Measurements from ENCODE around the gene GALE. TPM values are rescaled to one million over a fixed set of nuclear protein-coding genes. Genes with fewer than 3 reads are reported as not detected.
"Not testable (repeated sequence)": the region's sequence is repeated elsewhere in the genome, so short reads cannot be mapped to it uniquely, and the experiment has no call there.

The GALE gene
- polyA plus RNA-seq, 2 of the 4 experiments (the other 2 are of a cell fraction), result 38.9 to 46.9 TPM

DNA sequence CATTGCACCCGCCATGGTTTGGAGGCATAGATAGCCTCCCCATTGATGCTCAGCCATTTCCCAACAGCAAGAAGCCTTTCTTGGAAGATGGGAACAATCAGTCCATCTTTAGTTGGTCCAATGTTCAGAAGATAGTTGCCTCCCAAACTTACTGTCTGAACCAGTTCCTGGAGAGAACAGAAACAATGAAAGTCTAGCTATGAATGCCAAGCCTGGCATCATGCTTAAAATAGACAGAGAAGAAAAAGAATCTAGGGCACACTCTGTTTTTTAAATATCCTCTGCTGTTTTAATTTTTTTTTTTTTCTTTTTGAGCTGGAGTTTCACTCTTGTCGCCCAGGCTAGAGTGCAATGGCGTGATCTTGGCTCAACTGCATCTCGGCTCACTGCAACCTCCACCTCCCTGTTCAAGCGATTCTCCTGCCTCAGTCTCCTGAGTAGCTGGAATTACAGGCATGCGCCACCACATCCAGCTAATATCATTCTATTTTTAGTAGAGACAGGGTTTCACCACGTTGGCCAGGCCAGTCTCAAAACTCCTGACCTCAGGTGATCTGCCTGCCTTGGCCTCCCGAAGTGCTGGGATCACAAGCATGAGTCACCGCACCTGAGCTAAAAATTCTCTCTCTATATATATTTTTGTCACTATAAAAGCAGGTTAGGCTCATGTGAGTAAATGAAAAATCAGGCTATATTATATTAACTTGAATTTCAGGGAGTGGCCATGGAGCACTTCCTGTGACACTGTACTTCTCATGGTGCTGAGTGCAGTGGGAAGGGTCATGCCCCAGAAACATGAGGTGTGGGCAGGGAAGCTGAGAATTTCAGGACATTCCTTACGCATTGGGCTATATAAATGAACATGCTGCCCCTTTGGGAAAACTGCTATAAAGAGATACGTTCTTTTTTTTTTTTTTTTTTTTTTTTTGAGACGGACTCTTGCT lies 48.4 kb upstream of the GALE start:
- CTCF ChIA-PET, result interaction anchor here (1.1 to 1.9 kb wide), 2 partner anchors 39 to 100 kb away, joined by 3 to 5 read pairs; no protein-coding TSS in a partner anchor
- Histone ChIP-seq H3K4me2 (no peak overlapping the region), H3K4me1 (no peaks in the 10 kb centered on the region), H3K4me3 (no peak overlapping the region), H3K27ac (no peak overlapping the region), H3K9me3 (0 out of 3 replicates have a peak, but pooled peaks cover 4% of the 10 kb centered on the region)
- WGBS (ENCODE audit: missing lambda C conversion rate), result 85% methylated on average over 12 of the region's 12 CpGs
- no peak for TF ChIP-seq RFX5 (IDR thresholded peaks at IDR 0.05)
- TF ChIP-seq, protein P1, sequence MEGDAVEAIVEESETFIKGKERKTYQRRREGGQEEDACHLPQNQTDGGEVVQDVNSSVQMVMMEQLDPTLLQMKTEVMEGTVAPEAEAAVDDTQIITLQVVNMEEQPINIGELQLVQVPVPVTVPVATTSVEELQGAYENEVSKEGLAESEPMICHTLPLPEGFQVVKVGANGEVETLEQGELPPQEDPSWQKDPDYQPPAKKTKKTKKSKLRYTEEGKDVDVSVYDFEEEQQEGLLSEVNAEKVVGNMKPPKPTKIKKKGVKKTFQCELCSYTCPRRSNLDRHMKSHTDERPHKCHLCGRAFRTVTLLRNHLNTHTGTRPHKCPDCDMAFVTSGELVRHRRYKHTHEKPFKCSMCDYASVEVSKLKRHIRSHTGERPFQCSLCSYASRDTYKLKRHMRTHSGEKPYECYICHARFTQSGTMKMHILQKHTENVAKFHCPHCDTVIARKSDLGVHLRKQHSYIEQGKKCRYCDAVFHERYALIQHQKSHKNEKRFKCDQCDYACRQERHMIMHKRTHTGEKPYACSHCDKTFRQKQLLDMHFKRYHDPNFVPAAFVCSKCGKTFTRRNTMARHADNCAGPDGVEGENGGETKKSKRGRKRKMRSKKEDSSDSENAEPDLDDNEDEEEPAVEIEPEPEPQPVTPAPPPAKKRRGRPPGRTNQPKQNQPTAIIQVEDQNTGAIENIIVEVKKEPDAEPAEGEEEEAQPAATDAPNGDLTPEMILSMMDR (IDR thresholded peaks at IDR 0.05), result no peak
- no peak for TF ChIP-seq ZC3H11A (IDR thresholded peaks at IDR 0.05)
- TF ChIP-seq, protein P2, sequence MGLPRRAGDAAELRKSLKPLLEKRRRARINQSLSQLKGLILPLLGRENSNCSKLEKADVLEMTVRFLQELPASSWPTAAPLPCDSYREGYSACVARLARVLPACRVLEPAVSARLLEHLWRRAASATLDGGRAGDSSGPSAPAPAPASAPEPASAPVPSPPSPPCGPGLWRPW (IDR thresholded peaks at IDR 0.05), result no peak
- TF ChIP-seq HEYL (CRISPR knock-in tag; IDR thresholded peaks at IDR 0.05), result no peak
- no peak for ATAC-seq
- FAIRE-seq, result no peak
- DNase-seq (ENCODE audit: low read depth in 1 of 2, low spot score in 1 of 2), result no peak
- POLR2A ChIA-PET, result no interaction called here

DNA sequence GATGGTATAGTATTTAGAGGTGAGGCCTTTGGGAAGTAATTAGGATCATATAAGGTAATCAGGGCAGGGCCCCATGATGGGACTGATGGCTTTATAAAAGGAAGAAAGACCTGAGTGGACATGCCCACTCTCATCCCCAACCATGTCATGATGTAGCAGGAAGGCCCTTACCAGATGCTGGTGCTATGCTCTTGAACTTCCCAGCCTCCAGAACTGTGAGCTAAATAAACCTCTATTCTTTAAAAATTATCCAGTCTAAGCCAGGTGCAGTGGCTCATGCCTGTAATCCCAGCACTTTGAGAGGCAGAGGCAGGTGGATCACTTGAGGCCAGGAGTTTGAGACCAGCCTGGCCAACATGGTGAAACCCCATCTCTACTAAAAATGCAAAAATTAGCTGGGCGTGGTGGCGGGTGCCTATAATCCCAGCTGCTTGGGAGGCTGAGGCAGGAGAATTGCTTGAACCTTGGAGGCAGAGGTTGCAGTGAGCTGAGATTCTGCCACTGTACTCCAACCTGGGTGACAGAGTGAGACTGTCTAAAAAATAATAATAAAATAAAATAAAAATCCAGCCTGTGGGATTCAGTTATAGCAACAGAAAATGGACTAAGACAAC lies 47.0 kb upstream of the GALE start:
- H3K4me3 ChIP-seq; H3K4me2 ChIP-seq; CTCF ChIA-PET; H3K4me1 ChIP-seq; FAIRE-seq; ATAC-seq; H3K9me3 ChIP-seq; H3K27ac ChIP-seq; DNase-seq (ENCODE audit: low read depth in 1 of 2, low spot score in 1 of 2); POLR2A ChIA-PET: not testable (repeated sequence)
- 79% methylated on average over 2 of the region's 2 CpGs for WGBS (ENCODE audit: missing lambda C conversion rate)

DNA sequence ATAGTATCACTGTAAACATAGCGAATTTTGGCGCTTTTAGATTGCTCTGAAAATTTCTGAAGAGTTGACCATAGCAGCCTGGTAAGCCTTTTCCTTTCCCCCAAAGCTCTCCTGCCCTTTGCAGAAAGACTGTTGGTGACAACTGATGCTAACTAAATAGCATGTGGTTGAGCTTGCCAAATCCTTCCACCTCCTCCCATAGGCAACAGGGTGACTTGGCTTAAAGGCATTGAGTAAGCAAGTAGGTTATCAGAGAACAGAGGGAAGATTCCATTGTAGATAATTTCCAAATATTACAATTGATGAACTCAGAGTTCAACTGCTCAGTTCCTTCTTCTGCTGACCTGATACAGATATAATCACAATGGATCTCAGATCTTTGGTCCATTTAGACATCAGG lies 44.6 kb upstream of the GALE start:
- WGBS (ENCODE audit: missing lambda C conversion rate), result 94% methylated on average over 2 of the region's 2 CpGs
- no peak for ATAC-seq
- H3K9me3 ChIP-seq, result 0 out of 3 replicates have a peak, but pooled peaks cover 4% of the 10 kb centered on the region
- H3K4me2 ChIP-seq, result no peak overlapping the region
- H3K4me1 ChIP-seq, result no peaks in the 10 kb centered on the region
- H3K27ac ChIP-seq, result no peak overlapping the region
- ChIA-PET CTCF (no interaction called here), POLR2A (no interaction called here)
- no peak for TF ChIP-seq EHF (CRISPR knock-in tag; IDR thresholded peaks at IDR 0.05)
- no peak for TF ChIP-seq HOXB13 (CRISPR knock-in tag; IDR thresholded peaks at IDR 0.05; ENCODE audit: low read depth)
- no peak for TF ChIP-seq ZSCAN20 (CRISPR knock-in tag; IDR thresholded peaks at IDR 0.05)
- no peak for TF ChIP-seq POLR2A (IDR thresholded peaks at IDR 0.05; ENCODE audit: low read length)
- no peak for TF ChIP-seq TP53 (CRISPR knock-in tag; IDR thresholded peaks at IDR 0.05)
- TF ChIP-seq, protein P3, sequence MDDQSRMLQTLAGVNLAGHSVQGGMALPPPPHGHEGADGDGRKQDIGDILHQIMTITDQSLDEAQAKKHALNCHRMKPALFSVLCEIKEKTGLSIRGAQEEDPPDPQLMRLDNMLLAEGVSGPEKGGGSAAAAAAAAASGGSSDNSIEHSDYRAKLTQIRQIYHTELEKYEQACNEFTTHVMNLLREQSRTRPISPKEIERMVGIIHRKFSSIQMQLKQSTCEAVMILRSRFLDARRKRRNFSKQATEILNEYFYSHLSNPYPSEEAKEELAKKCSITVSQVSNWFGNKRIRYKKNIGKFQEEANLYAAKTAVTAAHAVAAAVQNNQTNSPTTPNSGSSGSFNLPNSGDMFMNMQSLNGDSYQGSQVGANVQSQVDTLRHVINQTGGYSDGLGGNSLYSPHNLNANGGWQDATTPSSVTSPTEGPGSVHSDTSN (IDR thresholded peaks at IDR 0.05), result no peak
- no peak for TF ChIP-seq KDM1A (IDR thresholded peaks at IDR 0.05; ENCODE audit: low read depth)
- no peak for TF ChIP-seq RCOR1 (IDR thresholded peaks at IDR 0.05; ENCODE audit: low read depth, low read length)
- TF ChIP-seq, protein P2 (IDR thresholded peaks at IDR 0.05), result no peak
- no peak for FAIRE-seq
- no peak for DNase-seq (ENCODE audit: low read depth in 1 of 2, low spot score in 1 of 2)
- no peak overlapping the region for H3K4me3 ChIP-seq

DNA sequence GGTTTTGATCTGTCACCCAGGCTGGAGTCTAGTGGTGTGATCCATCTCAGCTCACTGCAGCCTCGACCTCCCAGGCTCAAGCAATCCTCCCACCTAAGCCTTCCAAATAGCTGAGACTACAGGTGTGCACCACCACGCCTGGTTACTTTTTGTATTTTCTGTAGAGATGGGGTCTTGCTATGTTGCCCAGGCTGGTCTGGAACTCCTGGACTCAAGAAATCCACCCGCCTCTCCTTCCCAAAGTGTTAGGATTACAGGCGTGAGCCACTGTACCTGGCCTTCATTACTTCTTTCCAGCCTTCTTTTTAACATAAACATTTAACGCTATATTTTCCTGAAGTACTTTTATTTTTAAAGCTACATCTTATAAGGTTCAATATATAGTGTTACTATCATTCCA lies 43.1 kb upstream of the GALE start:
- ATAC-seq (no peak), FAIRE-seq (no peak), DNase-seq (ENCODE audit: low read depth in 1 of 2, low spot score in 1 of 2) (no peak)
- Histone ChIP-seq H3K27ac (no peak overlapping the region), H3K9me3 (0 out of 3 replicates have a peak, but pooled peaks cover 4% of the 10 kb centered on the region), H3K4me3 (no peak overlapping the region), H3K4me1 (no peaks in the 10 kb centered on the region), H3K4me2 (no peak overlapping the region)
- 76% methylated on average over 5 of the region's 5 CpGs for WGBS (ENCODE audit: missing lambda C conversion rate)
- CTCF ChIA-PET, result interaction anchor here (1.1 to 1.2 kb wide), 2 partner anchors 34 to 44 kb away, joined by 3 to 4 read pairs; no protein-coding TSS in a partner anchor
- no peak for TF ChIP-seq NPAS2 (CRISPR knock-in tag; IDR thresholded peaks at IDR 0.05; ENCODE audit: borderline replicate concordance)
- POLR2A ChIA-PET, result no interaction called here
